Smooth muscle cell (in vitro differentiated cells): ENCODE data around the gene RPS28. TPM values are rescaled to one million over a fixed set of nuclear protein-coding genes. Genes with fewer than 3 reads are reported as not detected.

Source experiments
- DNase-seq: peaks from one replicate; lab custom pipeline; 2025; ENCODE audit not compliant: unreplicated experiment; lab: John Stamatoyannopoulos, UW
- H2AFZ ChIP-seq: fragments of 200-600 bp; sonication (generic); 2 replicates; pipeline ENCODE4 v1.6.0; 2016; ENCODE audit warnings: antibody characterized with exemption, low read depth, mild to moderate bottlenecking
- H3F3A ChIP-seq: fragments of 200-600 bp; sonication (generic); 2 replicates; pipeline ENCODE4 v1.6.0; 2017; ENCODE audit warnings: antibody characterized with exemption, low read depth
- H3K27ac ChIP-seq: fragments of 200-600 bp; sonication (generic); 2 replicates; pipeline ENCODE4 v1.5.1; 2016; ENCODE audit warnings: low read depth, mild to moderate bottlenecking
- H3K27me3 ChIP-seq: fragments of 200-600 bp; sonication (generic); 2 replicates; pipeline ENCODE4 v1.6.1; 2016; ENCODE audit warnings: low read depth, mild to moderate bottlenecking
- H3K36me3 ChIP-seq: fragments of 200-600 bp; sonication (generic); 2 replicates; pipeline ENCODE4 v1.5.1; 2016; ENCODE audit warnings: low read depth
- H3K4me1 ChIP-seq: fragments of 200-600 bp; sonication (generic); 2 replicates; pipeline ENCODE4 v1.5.1; 2016; ENCODE audit warnings: low read depth
- H3K4me2 ChIP-seq: fragments of 200-600 bp; sonication (generic); 2 replicates; pipeline ENCODE4 v1.6.0; 2016; ENCODE audit warnings: mild to moderate bottlenecking
- H3K4me3 ChIP-seq: fragments of 200-600 bp; sonication (generic); 2 replicates; pipeline ENCODE4 v1.5.1; 2016; ENCODE audit warnings: mild to moderate bottlenecking
- H3K79me2 ChIP-seq: fragments of 200-600 bp; sonication (generic); 2 replicates; pipeline ENCODE4 v1.6.0; 2016; ENCODE audit warnings: low read depth, mild to moderate bottlenecking
- H3K9ac ChIP-seq: fragments of 200-600 bp; sonication (generic); 2 replicates; pipeline ENCODE4 v1.6.0; 2016; ENCODE audit warnings: low read depth
- H3K9me3 ChIP-seq: fragments of 200-600 bp; sonication (generic); replicated peaks from 2 replicates; pipeline ENCODE4 v1.5.1; 2016; ENCODE audit warnings: low read depth
- H4K20me1 ChIP-seq: fragments of 200-600 bp; sonication (generic); 2 replicates; pipeline ENCODE4 v1.6.0; 2016; ENCODE audit warnings: low read depth
- WGBS: methylation state at CpG from one replicate; pipeline ENCODE4 v1.1.7; 2016; ENCODE audit warnings: low lambda C conversion rate; 5-methylcytosine and 5-hydroxymethylcytosine counted together
- polyA plus RNA-seq: library from polyadenylated mRNA; unstranded; fragments of >200 nt; fragmentation: Nextera tagmentation; extraction: Ambion mirVana; gene quantifications from 2 replicates; pipeline ENCODE4 v1.2.1, GENCODE V29; 2016
- total RNA-seq: library from RNA; depleted of rRNA; stranded (reverse); fragments of >200 nt; gene quantifications from 2 replicates; pipeline ENCODE4 v1.2.3, GENCODE V29; 2014
- TF ChIP-seq, protein P1 (sequence below): fragments of 200-600 bp; sonication (generic); IDR thresholded peaks from 2 replicates; pipeline ENCODE4 v1.5.1; 2017; ENCODE audit warnings: borderline replicate concordance, mild to moderate bottlenecking, antibody characterized with exemption; ENCODE audit not compliant: insufficient read depth, poor library complexity, severe bottlenecking

Gene RPS28
- total and polyA plus RNA-seq, 2 experiments from 2014 or later = 236 to 574 TPM

DNA sequence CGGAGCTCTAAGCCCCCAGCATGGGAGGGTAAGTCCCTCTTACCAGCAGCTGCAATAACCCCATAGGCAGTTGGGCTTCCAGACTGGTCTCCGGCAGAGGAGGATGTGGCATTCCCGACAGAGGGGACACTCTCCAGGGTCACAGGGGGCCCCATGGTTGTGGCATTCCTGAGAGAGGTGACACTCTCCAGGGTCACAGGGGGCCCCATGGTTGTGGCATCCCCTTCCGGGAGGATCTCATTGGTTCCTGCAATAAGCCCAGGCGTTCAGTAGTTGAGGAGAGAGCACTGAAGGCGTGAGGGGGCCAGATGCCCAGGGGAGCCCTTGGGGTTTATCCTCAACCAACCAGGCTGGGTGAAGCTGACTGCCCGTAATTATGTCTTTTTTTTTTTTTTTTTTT is 18.6 kb upstream of the RPS28 start:
- TF ChIP-seq, protein P1, sequence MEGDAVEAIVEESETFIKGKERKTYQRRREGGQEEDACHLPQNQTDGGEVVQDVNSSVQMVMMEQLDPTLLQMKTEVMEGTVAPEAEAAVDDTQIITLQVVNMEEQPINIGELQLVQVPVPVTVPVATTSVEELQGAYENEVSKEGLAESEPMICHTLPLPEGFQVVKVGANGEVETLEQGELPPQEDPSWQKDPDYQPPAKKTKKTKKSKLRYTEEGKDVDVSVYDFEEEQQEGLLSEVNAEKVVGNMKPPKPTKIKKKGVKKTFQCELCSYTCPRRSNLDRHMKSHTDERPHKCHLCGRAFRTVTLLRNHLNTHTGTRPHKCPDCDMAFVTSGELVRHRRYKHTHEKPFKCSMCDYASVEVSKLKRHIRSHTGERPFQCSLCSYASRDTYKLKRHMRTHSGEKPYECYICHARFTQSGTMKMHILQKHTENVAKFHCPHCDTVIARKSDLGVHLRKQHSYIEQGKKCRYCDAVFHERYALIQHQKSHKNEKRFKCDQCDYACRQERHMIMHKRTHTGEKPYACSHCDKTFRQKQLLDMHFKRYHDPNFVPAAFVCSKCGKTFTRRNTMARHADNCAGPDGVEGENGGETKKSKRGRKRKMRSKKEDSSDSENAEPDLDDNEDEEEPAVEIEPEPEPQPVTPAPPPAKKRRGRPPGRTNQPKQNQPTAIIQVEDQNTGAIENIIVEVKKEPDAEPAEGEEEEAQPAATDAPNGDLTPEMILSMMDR = no peak
- no peaks in the 10 kb centered on the region for H3K36me3 ChIP-seq
- 94% methylated on average over 7 of the region's 7 CpGs for WGBS

DNA sequence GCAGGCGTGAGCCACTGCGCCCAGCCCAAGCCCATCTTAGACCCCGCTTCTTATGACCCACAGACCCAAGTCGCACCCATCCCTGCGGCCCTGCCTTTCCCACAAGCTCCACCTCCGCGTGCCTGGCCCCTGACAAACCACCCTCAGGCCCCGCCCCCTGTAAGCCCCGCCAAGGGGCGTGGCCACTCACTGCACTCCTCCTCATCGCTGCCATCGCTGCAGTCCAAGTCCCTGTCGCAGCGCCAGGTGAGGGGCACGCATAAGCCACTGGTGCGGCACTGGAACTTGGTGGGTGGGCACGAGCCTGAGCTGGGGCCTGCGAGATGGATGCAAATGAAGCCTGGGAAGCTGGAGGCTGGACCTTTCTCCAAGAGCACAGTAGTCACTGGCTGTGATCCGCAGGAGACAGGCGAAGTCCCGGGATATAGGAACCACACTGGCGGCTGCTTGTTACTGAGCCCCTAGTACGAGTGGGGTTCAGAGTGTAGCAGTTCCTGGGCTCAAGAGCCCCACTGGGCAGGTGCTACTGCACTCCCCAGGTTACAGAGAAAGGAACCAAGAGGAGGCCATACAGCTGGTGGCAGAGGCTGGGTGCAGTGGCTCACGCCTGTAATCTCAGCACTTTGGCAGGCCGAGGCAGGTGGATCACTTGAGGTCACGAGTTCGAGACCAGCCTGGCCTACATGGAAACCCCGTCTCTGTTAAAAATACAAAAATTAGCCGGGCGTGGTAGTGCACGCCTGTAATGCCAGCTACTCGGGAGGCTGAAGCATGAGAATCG is 16.3 kb upstream of the RPS28 start:
- Histone ChIP-seq H3K36me3 (no peaks in the 10 kb centered on the region), H4K20me1 (no peaks in the 10 kb centered on the region), H3K27ac (no peak overlapping the region), H3K4me1 (peaks cover 14% of the 10 kb centered on the region), H3K27me3 (no peaks in the 10 kb centered on the region), H2AFZ (no peak overlapping the region), H3K9me3 (no peaks in the 10 kb centered on the region), H3K4me2 (no peak overlapping the region), H3K4me3 (no peak overlapping the region), H3K9ac (no peak overlapping the region), H3K79me2 (no peaks in the 10 kb centered on the region), H3F3A (no peaks in the 10 kb centered on the region)
- 68% methylated on average over 33 of the region's 33 CpGs for WGBS
- TF ChIP-seq, protein P1 = no peak
- no peak for DNase-seq

More for the DNA sequence above, 18.6 kb upstream of the RPS28 start:
- Histone ChIP-seq H3K4me3 (no peak overlapping the region), H3K9ac (no peak overlapping the region), H2AFZ (no peak overlapping the region), H3F3A (no peaks in the 10 kb centered on the region), H3K4me1 (peaks cover 7% of the 10 kb centered on the region), H3K9me3 (no peaks in the 10 kb centered on the region), H3K79me2 (no peaks in the 10 kb centered on the region), H3K4me2 (no peak overlapping the region), H3K27ac (no peak overlapping the region), H4K20me1 (no peaks in the 10 kb centered on the region), H3K27me3 (no peaks in the 10 kb centered on the region)
- DNase-seq = no peak

DNA sequence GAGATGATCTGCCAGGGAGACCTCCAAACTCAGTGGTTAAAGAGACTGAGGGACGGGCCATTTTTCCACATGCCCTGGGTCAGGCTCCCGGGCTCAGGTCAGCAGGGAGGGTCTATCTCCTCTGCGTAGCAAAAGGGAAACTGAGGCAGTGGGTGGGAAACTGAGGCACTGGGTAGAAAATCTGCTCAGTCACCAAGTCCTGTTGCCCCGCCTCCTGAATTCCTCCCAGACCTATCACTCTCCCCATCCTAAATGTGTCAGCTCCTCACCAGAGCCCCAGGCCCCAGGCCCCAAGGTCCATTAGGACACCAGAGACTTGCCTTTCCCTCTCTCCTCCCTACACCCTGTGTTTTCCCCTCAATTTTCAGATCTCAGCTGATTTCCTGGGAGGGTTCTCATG is 15.5 kb upstream of the RPS28 start:
- Histone ChIP-seq H3K79me2 (no peaks in the 10 kb centered on the region), H4K20me1 (no peaks in the 10 kb centered on the region), H3K9ac (no peak overlapping the region), H3K4me3 (no peak overlapping the region), H3K9me3 (no peaks in the 10 kb centered on the region), H3F3A (no peaks in the 10 kb centered on the region), H3K27me3 (no peaks in the 10 kb centered on the region), H2AFZ (no peak overlapping the region), H3K4me2 (no peak overlapping the region), H3K27ac (no peak overlapping the region), H3K36me3 (no peaks in the 10 kb centered on the region), H3K4me1 (peaks cover 14% of the 10 kb centered on the region)
- no peak for DNase-seq
- TF ChIP-seq, protein P1 = no peak
- WGBS = 80% methylated on average over 4 of the region's 4 CpGs
